ENCODE data around the gene CMYA5.
A peak's percentile ranks its signal among the peaks of the same experiment; 100 is the strongest.
"Not testable (repeated sequence)": the region's sequence is repeated elsewhere in the genome, so short reads cannot be mapped to it uniquely, and the experiment has no call there.

The CMYA5 gene

DNA sequence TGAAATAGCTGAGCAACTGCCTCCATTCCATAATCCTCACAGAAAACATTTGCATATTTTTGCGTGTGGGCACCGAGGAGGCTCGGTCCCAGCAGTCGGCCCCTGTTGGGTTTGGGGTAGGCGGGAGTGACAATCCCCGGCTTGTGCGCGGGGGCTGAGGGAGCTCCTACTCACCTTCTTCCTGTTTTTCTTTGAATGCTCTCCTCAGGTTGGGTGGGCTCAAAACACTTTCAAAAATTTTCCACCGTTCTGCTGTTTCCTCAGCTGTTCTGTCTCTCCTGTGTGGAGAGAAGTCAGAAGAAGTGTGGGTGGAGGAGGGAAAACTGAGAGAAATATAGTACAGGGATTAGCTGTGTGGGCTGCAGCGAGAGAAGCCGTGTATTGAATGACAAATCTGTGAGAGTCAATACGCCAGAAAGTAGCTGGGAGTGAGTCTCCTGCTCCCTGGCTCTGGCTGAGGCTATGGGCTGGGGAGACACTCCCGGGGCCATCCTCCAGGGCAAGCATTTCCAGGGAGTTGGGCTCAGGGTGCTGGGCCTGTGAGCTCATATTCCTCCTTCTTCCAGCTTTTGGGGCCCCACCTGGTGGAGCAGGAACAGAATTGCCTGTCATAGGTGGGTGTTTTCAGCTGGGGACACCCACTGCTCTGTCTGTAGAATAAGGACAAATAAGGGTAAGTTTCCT lies 84.7 kb downstream of the CMYA5 start:
- no peak for DNase-seq (ENCODE audit: low spot score)
- H3K27me3 ChIP-seq (ENCODE audit: insufficient read depth, poor library complexity, severe bottlenecking): no peaks in the 10 kb centered on the region
- peak; percentile 45 for TF ChIP-seq CTCF (IDR thresholded peaks at IDR 0.05; ENCODE audit: poor library complexity, severe bottlenecking)
- no peaks in the 10 kb centered on the region for H3K9me3 ChIP-seq (ENCODE audit: severe bottlenecking)
- no peak overlapping the region for H3K27ac ChIP-seq (ENCODE audit: poor library complexity, severe bottlenecking)
- peak; percentile 73 for ATAC-seq (ENCODE audit: low read depth)
- H3K4me1 ChIP-seq (ENCODE audit: insufficient read depth, poor library complexity, severe bottlenecking): no peaks in the 10 kb centered on the region
- no peak overlapping the region for H3K4me3 ChIP-seq (ENCODE audit: severe bottlenecking)
- H3K36me3 ChIP-seq (ENCODE audit: low read depth): no peaks in the 10 kb centered on the region

- no peak overlapping the region for H3K27ac ChIP-seq (ENCODE audit: poor library complexity, severe bottlenecking)
- no peaks in the 10 kb centered on the region for H3K36me3 ChIP-seq (ENCODE audit: low read depth)
- DNase-seq (ENCODE audit: low spot score): no peak
- H3K4me1 ChIP-seq (ENCODE audit: insufficient read depth, poor library complexity, severe bottlenecking): no peaks in the 10 kb centered on the region
- no peaks in the 10 kb centered on the region for H3K9me3 ChIP-seq (ENCODE audit: severe bottlenecking)
- no peak for ATAC-seq (ENCODE audit: low read depth)
- TF ChIP-seq CTCF (IDR thresholded peaks at IDR 0.05; ENCODE audit: poor library complexity, severe bottlenecking): peak; percentile 26
- H3K27me3 ChIP-seq (ENCODE audit: insufficient read depth, poor library complexity, severe bottlenecking): no peaks in the 10 kb centered on the region
- no peak overlapping the region for H3K4me3 ChIP-seq (ENCODE audit: severe bottlenecking)
Measured at GRCh38 chr5:79774855-79775237, 85.2 kb downstream of the CMYA5 start.

- Histone ChIP-seq H3K27ac (ENCODE audit: poor library complexity, severe bottlenecking) (peak overlapping the region; percentile 62), H3K4me3 (ENCODE audit: severe bottlenecking) (peak overlapping the region; percentile 39)
- H3K36me3 ChIP-seq (ENCODE audit: low read depth); DNase-seq (ENCODE audit: low spot score); H3K4me1 ChIP-seq (ENCODE audit: insufficient read depth, poor library complexity, severe bottlenecking); H3K27me3 ChIP-seq (ENCODE audit: insufficient read depth, poor library complexity, severe bottlenecking); ATAC-seq (ENCODE audit: low read depth); H3K9me3 ChIP-seq (ENCODE audit: severe bottlenecking): not testable (repeated sequence)
Measured at GRCh38 chr5:79784741-79785140, 95.1 kb downstream of the CMYA5 start.

- DNase-seq (ENCODE audit: low spot score) (no peak), ATAC-seq (ENCODE audit: low read depth) (no peak)
- Histone ChIP-seq H3K27me3 (ENCODE audit: insufficient read depth, poor library complexity, severe bottlenecking) (no peaks in the 10 kb centered on the region), H3K4me1 (ENCODE audit: insufficient read depth, poor library complexity, severe bottlenecking) (peaks cover 9% of the 10 kb centered on the region), H3K4me3 (ENCODE audit: severe bottlenecking) (no peak overlapping the region), H3K36me3 (ENCODE audit: low read depth) (no peaks in the 10 kb centered on the region), H3K9me3 (ENCODE audit: severe bottlenecking) (no peaks in the 10 kb centered on the region), H3K27ac (ENCODE audit: poor library complexity, severe bottlenecking) (no peak overlapping the region)
- TF ChIP-seq CTCF (IDR thresholded peaks at IDR 0.05; ENCODE audit: poor library complexity, severe bottlenecking): no peak
Measured at GRCh38 chr5:79785983-79786382, 96.3 kb downstream of the CMYA5 start.

- DNase-seq (ENCODE audit: low spot score) (no peak), ATAC-seq (ENCODE audit: low read depth) (no peak)
- H3K4me1 ChIP-seq (ENCODE audit: insufficient read depth, poor library complexity, severe bottlenecking): peaks cover 9% of the 10 kb centered on the region
- H3K27me3 ChIP-seq (ENCODE audit: insufficient read depth, poor library complexity, severe bottlenecking): no peaks in the 10 kb centered on the region
- no peak overlapping the region for H3K27ac ChIP-seq (ENCODE audit: poor library complexity, severe bottlenecking)
- no peak overlapping the region for H3K4me3 ChIP-seq (ENCODE audit: severe bottlenecking)
- no peaks in the 10 kb centered on the region for H3K9me3 ChIP-seq (ENCODE audit: severe bottlenecking)
- no peak for TF ChIP-seq CTCF (IDR thresholded peaks at IDR 0.05; ENCODE audit: poor library complexity, severe bottlenecking)
- H3K36me3 ChIP-seq (ENCODE audit: low read depth): no peaks in the 10 kb centered on the region
Measured at GRCh38 chr5:79787448-79787847, 97.8 kb downstream of the CMYA5 start.
